Erythroblast (primary cell): ENCODE data around the gene HHIPL2.

Experiments used
- GATA1 ChIP-seq: IDR thresholded peaks from 2 replicates; pipeline ENCODE4 v1.6.1; 2011; ENCODE audit warnings: low read depth, mild to moderate bottlenecking, control low read depth, low read length, moderate library complexity
- POLR2A ChIP-seq: IDR thresholded peaks from 2 replicates; pipeline ENCODE4 v1.6.1; 2011; ENCODE audit warnings: mild to moderate bottlenecking, low read length

DNA sequence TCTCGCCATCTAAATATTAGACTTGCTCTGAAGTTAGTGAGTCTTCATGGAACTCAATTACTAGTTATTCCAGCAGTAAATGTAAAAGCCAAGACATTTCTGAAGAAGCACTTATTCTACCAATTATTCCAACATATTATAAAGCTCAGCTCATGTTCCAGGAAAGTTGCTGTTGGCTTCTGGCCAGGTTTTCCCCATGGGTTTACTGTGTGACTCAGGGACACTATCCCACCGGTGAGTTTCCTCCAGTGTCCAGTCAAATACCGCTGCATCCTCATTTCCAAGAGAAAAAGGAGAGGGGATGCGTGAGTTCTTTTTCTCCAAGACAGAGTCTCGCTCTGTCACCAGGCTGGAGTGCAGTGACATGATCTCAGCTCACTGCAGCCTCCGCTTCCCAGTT, 9.2 kb upstream of the HHIPL2 start:
- no peak for TF ChIP-seq POLR2A
- TF ChIP-seq GATA1 = no peak
